Medulla oblongata (tissue), 1 donor: ENCODE data around the gene AQP6.

Experiments used
- DNase-seq: peaks from one replicate; pipeline ENCODE4 v3.0.0-alpha.2; 2015; ENCODE audit errors: extremely low spot score

Gene AQP6

DNA sequence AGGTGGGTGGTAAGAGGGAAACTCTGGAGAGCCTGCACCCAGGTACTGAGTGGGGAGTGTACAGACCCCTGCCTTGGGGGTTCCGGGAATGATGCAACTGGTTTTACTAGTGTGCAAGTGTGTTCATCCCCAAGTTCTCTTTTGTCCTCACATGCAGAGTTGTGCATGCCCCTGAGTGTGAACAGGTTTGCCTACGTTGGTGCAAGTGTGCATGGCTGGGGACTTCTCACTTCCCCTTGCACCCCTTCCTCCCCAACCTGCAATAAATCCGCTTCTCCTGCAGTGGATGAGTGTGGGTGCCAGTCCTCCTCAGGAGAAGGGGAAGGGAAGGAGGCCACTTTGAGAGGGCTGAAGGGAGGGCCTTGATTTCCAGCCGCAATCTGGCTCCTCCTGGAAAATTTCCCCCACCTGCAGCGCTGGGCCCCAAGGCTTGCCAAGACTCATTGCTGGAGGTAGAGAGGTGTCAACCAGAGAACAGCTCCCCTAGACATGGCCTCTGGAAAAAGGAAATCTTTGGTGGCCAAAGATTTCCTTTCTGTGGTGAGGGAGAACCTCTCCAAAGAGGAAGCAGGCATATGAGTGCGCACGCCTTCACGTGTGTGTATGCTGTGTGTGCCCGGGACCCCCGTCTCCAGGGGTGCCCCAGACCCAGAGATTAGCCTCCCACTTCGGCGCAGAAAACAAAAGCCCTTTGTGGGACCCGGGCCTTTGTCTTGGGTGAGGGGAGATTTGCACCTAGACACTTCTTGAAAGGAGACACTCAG, 16.7 kb upstream of the AQP6 start:
- DNase-seq: no peak

- DNase-seq: no peak
These were observed 15.8 kb upstream of the AQP6 start for GRCh38 chr12:49956663-49957569.

- DNase-seq: no peak
These were observed 15.2 kb upstream of the AQP6 start for GRCh38 chr12:49957570-49957967.

- DNase-seq: no peak
These were observed 12.9 kb upstream of the AQP6 start for GRCh38 chr12:49959685-49960473.

- DNase-seq: no peak
These were observed 12.2 kb upstream of the AQP6 start for GRCh38 chr12:49960474-49961110.

DNA sequence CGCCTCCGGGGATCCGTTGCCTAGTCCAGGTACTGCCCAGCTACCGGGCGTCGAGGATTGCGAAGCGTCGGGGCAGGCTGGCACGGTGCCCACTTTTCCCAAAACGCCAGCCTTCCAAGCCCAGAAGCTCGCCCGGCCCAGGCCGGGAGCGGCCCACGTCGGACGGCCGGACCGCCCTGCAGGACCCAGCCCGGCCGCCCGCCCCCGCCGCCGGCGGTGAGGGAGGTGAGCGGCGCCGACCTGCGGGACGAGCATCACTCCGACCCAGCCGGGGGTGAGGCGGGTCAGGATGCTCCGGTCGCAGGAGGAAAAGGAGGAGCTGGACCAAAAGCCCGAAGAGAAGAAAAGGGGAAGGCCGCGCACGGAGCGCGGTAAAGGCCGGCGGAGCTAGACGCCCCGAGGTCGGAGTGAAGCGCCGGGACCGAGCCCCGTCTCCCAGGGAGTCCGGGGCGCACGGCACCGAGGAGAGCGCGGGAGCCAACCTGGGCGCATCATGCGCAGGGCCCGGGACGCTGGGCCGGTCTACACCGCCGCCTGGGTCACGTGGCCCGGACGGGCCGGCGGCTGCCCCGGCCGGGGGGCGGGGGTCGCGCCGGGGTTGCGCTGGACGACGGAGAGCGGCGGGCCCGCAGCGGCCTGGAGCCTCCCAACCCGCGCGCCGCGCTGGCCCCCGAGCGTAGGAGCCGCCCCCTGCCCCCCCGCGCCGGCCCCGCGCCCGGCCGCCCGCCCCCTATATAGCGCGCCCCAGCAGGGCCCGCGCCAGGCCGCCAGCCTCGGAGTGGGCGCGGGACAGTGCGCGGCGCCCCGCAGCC, 11.4 kb upstream of the AQP6 start, which contains the start of gene AQP5:
Gene AQP5, plus strand, starts transcription at position 762 of the 812 bp plus-strand sequence. CDS start 146 bp downstream, outside the sequence.
- no peak for DNase-seq

DNA sequence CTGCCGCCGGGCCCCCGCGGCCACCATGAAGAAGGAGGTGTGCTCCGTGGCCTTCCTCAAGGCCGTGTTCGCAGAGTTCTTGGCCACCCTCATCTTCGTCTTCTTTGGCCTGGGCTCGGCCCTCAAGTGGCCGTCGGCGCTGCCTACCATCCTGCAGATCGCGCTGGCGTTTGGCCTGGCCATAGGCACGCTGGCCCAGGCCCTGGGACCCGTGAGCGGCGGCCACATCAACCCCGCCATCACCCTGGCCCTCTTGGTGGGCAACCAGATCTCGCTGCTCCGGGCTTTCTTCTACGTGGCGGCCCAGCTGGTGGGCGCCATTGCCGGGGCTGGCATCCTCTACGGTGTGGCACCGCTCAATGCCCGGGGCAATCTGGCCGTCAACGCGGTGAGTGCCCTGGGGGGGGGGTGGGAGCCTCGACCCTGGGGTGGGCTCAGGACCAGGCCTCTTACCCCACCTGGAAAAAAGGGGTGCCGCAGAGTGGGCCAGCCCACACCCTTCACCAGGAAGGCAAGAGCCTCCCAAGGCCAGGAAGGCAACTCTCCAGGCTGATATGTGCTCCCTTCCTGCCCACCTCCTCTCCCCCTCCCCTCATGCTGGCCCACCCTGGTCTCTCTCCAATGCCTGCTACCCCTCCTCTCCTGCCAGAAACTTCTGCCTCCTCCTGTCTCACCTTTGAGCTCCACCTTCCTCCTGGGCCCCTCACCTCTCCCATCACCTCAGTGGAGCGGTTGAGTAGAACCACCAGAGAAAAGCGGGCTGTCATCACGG, 10.6 kb upstream of the AQP6 start:
- DNase-seq: no peak

- no peak for DNase-seq
These were observed 9.6 kb upstream of the AQP6 start for GRCh38 chr12:49962861-49963765.

GRCh38 chr12:49963976-49964815, 8.6 kb upstream of the AQP6 start:
- DNase-seq: no peak

GRCh38 chr12:49964849-49965624, 7.7 kb upstream of the AQP6 start:
- no peak for DNase-seq

GRCh38 chr12:49965836-49966235, 6.9 kb upstream of the AQP6 start:
- no peak for DNase-seq

- no peak for DNase-seq
These were observed 6.2 kb upstream of the AQP6 start for GRCh38 chr12:49966511-49967041.

DNA sequence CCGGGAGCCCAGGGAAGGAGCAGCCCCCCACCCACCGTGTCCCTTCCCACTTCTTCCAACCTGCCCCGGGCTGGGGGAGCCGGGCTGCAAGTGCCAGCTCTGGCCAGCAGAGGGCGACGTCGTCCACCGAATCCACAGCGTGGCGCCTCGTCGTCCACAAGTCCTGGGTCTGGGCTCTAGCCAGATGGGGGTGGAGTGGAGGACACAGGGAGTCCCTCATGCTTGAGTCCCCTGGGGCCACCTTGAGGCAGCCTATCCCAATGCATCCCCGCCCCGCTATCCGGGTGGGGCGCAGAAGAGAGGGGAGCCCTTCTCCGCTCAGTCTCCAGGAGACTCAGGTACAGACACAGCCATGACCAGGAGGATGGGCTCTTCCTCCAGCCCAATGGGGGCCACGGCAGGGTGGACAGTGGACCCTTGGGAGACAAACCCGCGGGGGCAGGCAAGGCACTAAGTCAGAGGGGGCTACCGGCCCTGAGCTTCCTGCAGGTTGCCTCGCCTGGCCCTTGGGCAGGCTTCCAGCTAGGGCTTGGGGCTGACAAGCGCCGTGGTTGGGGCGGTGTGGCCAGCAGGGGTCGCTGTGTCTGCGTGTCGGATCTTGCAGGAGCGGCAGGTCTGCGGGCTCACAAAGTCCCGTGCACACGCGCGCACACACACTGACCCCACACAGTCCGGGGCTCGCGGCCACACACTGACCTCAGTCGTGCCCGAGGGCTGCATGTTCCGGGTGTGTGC, 5.5 kb upstream of the AQP6 start:
- DNase-seq: peak; percentile 94

DNA sequence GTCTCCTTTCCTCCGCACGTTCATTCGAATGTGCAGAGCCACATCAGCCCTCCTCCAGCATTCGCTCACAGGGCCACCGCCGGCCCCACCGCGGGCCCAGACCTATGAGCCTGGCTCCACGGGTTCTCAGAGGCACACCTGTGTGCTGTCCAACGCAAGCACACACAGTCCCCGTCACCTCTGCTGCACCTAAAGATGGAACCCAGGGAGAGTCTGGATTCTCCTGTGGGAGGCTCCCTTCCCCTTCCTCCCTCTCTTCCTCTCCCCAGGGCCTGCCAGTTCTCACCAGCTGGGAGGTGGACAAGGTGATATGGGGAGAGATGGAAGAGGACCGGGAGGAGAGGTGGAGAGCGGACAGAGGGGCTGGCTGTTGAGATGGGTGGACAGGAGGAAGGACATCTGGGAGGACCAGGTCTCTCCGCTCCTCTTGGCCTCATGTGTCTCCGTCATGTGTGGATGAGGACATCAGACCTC, 4.9 kb upstream of the AQP6 start:
- DNase-seq: no peak

DNA sequence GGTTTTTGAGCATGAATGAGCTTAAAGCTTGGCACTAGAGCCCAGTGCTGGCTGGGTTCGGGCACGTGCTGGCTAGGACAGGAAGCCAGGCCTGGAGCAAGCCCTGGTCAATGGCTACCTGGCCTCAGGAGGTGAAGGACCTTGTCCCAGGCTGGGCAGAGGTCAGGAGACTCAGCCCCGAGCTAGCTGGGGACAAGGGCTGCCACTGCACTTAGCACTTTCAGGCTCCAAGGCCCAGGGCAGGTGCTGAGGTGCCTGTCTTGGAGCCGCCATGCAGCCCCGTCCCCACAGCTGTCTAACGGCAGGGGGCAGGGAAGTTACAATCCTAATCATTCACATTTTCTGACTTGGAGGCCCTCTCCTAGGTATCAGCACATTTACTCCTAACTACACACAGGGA, 4.3 kb upstream of the AQP6 start:
- DNase-seq: no peak

DNA sequence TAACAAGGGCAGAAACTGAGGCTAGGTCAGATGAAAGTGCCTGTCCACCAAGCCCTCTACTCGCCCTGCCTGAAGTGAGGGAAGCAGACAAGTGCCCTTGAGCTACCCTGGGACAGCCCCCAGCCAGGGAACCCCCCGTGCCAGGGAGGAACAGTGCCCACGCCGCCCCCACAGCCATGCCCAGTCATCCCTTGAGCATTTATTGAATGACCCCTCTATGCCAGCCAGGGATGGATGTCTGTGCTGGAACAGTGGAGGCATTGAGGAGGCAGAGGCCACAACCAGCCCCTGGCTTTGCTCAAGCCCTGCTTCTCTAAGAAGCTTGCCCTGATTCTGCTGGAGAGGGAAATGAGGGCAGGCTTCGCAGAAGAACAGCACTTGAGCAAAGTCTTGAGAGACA, 3.7 kb upstream of the AQP6 start:
- DNase-seq: peak; percentile 87
